C4-2B (cell line): ENCODE results near the gene FSTL5.

Experiments used
- H3K27ac ChIP-seq: fragments of 450-650 bp; 2 replicates; pipeline ENCODE4 v1.5.1; 2017
- ZFX ChIP-seq: fragments of 450-650 bp; IDR thresholded peaks from 2 replicates; pipeline ENCODE4 v1.6.1; 2017
- TF ChIP-seq, protein P1 (sequence below): fragments of 450-650 bp; conservative IDR thresholded peaks from 2 replicates; pipeline ENCODE4 v1.5.1; 2017; ENCODE audit warnings: mild to moderate bottlenecking

Gene FSTL5

DNA sequence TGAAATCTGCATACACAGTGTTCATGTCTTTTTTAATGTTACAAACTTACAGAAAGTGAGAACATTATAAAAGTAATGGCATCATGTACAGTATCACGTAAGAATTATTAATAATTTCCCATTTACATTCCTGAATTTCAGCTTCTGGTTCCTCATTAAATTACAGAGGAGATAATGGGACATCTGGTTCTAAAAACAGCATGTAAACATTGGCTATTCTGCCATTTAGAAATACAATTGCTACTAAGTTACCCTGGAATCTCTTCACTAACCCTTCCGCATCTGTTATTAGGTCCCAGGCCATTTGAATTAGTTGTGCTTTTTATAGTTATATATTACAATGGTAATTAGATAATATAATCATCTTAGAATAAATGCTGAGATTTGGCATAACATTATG lies 505.1 kb downstream of the FSTL5 start:
- TF ChIP-seq, protein P1, sequence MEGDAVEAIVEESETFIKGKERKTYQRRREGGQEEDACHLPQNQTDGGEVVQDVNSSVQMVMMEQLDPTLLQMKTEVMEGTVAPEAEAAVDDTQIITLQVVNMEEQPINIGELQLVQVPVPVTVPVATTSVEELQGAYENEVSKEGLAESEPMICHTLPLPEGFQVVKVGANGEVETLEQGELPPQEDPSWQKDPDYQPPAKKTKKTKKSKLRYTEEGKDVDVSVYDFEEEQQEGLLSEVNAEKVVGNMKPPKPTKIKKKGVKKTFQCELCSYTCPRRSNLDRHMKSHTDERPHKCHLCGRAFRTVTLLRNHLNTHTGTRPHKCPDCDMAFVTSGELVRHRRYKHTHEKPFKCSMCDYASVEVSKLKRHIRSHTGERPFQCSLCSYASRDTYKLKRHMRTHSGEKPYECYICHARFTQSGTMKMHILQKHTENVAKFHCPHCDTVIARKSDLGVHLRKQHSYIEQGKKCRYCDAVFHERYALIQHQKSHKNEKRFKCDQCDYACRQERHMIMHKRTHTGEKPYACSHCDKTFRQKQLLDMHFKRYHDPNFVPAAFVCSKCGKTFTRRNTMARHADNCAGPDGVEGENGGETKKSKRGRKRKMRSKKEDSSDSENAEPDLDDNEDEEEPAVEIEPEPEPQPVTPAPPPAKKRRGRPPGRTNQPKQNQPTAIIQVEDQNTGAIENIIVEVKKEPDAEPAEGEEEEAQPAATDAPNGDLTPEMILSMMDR = no peak
- no peak for TF ChIP-seq ZFX
- no peak overlapping the region for H3K27ac ChIP-seq

DNA sequence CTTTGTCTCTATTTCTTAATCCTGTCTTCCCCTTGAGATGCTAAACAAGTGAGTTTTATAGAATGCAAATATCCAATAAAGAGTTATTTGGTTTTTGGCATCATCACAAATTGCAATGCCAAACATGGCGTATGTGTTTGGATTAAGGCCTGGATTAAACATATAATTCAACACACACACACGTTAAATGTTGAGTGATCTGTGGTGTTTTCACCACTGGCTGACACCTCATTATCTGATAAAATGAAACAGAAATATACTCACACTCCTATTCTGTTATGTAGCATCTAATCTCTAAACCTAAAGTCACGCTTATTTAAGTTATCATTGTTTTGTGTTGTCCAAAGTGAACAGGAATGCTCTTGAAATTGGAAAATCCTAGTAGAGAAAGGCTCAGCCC lies 506.2 kb downstream of the FSTL5 start:
- TF ChIP-seq, protein P1 = no peak
- no peak for TF ChIP-seq ZFX
- H3K27ac ChIP-seq = no peak overlapping the region

DNA sequence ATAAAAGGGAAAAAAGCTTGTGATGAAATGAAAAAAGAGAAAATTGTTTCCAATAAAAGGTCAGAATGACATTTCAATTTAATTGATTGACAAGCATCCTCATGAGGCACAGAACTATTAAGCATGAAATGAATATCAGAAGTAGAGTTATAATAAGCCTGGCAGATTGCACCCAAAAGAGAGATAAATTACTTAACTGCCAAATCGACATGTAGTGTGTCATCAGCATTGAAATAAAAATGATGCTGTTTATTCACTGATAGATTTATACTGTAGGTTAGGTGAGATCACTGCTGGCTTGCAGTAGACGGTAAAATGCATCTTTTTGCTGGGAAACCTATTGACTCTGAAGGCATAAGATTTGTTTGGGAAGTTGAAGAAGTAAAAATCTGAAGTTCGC lies 507.2 kb downstream of the FSTL5 start:
- TF ChIP-seq, protein P1 = no peak
- no peak for TF ChIP-seq ZFX
- no peak overlapping the region for H3K27ac ChIP-seq

- TF ChIP-seq, protein P1 = no peak
- TF ChIP-seq ZFX = no peak
- no peak overlapping the region for H3K27ac ChIP-seq
Observed at GRCh38 chr4:161655148-161655547, 508.7 kb downstream of the FSTL5 start.

DNA sequence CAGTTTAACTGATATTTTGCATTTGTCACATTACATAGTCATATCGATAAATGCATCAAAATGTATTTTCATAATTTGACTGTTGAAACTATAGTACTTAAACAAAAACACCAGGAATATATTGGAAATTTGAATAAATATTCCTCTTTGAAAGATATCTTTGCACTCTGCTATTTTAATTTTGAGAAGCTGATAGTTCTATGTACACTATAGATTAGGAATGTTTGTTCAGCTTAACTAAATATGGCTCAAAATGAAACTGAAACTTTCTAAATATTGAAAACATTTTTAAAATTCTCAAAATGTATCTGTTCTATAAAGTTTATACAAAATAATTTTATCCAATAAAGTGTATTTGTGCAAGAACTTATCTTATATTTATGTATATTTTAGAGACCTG lies 510.1 kb downstream of the FSTL5 start:
- no peak for TF ChIP-seq ZFX
- TF ChIP-seq, protein P1 = no peak
- no peak overlapping the region for H3K27ac ChIP-seq

DNA sequence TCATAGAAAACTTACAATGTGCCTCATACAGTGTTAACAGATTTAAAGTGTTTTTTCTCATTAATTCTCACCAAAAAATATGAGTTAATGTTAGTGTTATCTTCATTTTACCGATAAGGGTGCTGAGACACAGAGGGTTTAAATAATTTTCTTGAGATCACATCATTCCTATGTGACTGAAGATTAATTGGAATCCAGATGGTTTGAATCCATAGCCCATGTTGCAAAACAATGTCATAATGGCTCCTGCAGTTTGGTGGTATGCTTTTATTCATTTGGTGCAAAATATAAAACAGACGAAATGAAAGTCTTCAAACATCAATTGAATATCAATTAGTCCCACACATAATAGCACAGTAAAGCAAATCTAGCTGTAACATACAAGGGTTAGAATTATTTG lies 512.2 kb downstream of the FSTL5 start:
- TF ChIP-seq ZFX = no peak
- TF ChIP-seq, protein P1 = no peak
- no peak overlapping the region for H3K27ac ChIP-seq

DNA sequence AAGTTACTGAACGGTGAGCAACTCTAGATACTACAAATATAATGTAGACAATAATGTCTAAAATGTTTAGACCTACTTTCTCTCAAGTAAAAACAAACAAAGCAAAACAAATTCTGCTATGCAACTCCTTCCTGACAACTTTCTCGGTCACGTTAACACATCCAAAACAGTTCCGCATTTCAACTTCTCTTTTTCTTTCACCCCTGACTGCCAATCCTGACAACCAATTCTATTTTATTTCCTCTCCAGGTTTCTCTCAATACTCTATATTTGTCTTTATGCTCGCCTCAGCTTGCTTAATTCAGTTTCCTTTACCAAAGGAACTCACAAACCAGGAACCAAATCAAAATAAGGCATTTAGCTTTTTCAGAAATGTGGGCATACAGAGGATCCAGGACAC lies 513.0 kb downstream of the FSTL5 start:
- H3K27ac ChIP-seq = no peak overlapping the region
- TF ChIP-seq, protein P1 = no peak
- TF ChIP-seq ZFX = no peak
